ENCODE results near the gene TMEM43.

The TMEM43 gene

DNA sequence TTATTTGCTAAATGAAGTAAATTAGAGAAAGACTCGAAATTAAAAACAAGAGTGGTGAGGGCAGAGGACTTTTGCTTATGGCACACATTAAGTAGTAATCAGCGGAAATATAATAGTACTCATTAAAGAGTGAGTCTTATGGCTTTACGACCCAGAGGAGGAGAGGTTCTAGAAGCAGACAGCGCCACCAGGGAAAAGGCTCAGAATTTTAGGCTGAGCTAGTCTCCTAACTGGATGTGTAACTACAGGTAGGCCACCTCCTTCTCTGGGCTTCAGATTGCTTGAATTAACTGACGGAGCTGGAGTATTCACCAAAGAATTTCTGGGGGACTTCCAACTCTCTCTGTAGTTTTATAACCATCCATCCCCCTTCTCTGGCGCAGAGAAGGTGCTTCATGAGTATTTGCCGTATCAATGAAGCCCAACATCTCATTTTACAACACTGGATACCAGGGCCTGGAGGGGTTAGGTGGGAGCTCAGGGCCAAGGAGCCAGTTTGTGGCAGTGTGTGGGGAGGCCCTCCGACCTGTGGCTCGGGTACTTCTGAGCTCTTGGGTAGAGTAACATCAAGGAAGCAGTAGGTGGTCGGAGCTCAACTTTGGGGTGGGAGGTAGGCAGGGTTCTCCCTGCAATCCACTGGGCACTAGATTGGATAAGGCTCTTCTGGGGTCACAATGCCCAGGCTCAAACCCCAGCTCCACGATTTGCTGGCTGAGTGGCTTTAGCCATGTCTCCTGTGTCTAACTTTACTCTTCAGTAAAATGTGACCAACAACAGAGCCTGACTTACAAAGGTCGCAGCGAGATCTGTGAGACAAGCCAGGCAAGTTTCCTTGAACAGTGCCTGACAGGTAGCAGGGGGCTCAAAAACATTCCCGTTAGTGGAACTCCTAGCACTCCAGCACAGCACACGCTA is 1.3 kb upstream of the TMEM43 start:
- DNase-seq = no peak

DNA sequence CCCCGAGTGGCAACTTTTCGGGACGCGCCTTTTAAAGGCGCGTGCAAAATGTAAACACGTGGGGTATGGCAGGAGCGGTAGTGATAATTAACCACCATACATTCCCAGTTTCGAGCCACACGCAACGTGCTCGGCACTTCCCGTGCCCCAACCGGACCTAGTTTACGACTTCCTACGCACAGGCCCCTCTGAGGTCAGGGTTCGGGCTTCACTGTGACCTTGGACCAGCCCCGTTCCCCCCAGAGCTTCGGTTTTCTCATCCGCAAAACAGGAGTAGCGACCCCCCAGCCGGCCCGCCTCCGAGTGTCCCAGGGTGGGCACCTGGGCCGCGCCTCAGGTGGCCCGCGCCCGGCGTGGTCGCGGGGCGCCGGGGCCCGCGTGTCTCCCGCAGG is 633 bp upstream of the TMEM43 start:
- DNase-seq = peak; percentile 75

GRCh38 chr3:14125193-14126016 is 553 bp downstream of the TMEM43 start:
- DNase-seq = peak; percentile 76

DNA sequence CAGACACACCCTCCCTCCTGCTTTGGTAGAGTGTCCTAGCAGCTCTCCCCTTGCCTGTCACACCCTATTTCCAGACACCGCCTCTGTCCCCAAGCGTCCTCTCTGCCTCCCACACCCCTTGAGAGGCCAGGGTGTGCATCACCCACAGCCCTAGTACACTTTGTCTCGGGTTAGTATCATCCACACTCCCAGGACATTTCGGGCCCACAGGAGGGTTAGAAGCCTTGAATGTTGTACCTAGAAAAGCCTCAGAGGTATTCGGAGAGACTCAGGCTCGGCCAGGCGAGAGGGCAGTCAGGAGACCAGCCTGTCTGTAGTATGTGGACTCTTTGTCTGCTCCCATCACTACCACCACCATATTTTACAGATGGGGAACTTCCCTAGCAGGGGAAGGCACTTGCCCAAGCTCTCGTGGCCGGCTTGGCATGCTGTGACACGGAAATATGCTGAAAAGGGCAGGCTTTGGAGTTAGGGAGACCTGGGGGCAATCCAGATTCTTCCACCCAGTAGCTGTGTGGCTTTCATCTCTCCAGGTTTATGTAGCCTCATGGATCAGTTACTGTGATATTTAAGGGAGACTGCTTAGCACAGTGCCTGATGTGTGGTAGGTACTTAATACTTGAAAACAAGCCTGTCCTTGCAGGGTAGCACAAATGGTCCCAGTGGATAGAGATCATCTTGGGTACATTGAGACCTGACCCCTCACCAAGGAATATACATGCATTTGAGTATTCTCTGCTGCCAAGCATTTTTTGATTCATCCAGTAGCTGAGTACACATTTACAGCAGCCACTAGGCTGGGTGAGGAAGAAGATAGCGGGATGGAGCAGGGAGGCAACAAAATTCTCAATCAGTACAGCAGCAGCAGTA is 1.4 kb downstream of the TMEM43 start:
- no peak for DNase-seq

GRCh38 chr3:14126887-14127505 is 2.1 kb downstream of the TMEM43 start:
- no peak for DNase-seq

- no peak for DNase-seq
Observed at GRCh38 chr3:14127516-14128161, 2.8 kb downstream of the TMEM43 start.

DNA sequence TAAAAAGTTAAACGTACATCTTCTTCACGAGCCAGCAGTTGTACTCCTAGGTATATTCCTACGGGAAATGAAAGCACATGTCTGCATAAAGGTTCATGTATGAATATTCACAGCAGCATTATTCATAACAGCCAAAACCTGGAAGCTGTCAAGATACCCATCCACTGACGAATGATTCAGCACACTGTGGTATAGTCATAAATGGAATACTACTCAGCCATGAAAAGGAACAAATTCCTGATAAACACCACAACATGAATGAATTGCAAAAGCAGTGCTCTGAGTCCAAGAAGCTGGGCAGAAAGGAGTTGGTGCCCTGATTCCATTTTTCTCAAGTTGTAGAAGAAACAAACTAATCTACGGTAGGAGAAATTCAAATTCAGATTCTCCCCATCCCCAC is 3.9 kb downstream of the TMEM43 start:
- no peak for DNase-seq

GRCh38 chr3:14129296-14129695 is 4.4 kb downstream of the TMEM43 start:
- no peak for DNase-seq

GRCh38 chr3:14130230-14130629 is 5.4 kb downstream of the TMEM43 start:
- DNase-seq = no peak

GRCh38 chr3:14130707-14131106 is 5.9 kb downstream of the TMEM43 start:
- no peak for DNase-seq

- DNase-seq = no peak
Observed at GRCh38 chr3:14131134-14131533, 6.3 kb downstream of the TMEM43 start.

- DNase-seq = no peak
Observed at GRCh38 chr3:14132120-14132519, 7.3 kb downstream of the TMEM43 start.

GRCh38 chr3:14132689-14133088 is 7.8 kb downstream of the TMEM43 start:
- DNase-seq = no peak

DNA sequence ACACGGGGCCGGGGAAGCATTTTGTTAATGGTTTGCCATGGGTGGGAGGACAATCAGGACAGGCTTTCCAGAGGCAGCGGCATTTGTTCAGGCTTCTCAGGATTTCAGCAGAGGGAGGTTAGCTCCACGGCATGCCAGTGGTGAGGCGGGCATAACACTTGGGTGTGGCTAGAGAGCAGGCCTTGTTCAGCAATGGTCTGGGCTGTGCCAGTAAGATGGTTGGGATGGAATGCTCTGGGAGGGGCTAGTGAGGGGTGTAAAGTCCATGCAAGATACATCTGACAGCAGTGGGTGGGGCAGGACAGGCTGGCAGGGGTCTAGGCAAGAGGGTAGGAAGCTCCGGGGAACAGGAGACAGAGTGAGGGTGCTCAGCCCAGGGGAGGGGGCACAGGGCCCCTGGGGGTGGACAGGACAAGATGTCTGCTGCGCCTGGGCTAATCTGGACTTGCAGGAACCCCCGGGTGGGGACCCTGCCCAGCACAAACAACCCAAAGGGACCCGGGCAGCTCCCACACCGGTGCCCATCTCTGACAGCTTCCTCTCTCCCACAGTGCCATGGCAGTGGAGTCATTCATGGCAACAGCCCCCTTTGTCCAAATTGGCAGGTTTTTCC is 8.4 kb downstream of the TMEM43 start:
- DNase-seq = no peak

DNA sequence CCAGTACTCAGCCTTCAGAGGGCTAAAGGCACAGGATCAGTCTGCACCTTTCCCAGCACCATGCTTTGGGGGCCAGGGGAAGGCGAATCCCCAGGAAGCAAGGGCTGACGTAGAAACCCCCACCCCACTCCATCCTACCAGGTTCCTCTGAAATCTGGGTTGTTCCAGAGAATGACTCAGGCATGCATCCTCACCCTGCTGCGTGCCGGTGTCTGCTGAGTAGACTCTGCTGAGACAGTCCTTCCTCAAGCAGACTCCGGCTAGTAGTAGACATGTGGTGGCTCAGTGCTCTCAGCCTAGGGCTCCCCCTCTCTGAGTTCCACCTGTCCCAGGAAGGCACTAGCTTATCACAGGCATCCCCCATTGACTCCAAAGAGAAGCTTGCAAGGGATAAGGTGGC is 9.0 kb downstream of the TMEM43 start:
- no peak for DNase-seq

DNA sequence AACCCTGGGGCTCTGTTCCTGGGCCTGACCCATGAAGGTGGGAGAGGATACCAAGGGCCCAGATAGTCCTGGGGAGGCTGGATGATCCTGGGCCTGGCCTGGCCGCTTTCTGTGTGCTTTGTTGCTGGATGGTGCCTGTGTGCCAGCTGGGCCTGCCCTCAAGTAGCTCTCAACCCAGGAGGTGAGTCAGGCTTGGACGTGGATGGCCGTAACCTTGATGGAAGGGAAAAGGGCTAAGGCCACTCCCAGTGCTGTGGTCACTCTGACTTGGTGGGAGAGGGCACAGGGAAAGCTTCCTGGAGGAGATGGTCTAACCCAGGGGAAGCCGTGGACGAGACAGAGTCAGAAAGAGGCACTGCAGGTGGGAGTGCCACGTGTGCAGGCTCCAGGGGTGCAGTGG is 9.4 kb downstream of the TMEM43 start:
- no peak for DNase-seq

GRCh38 chr3:14135581-14135980 is 10.7 kb downstream of the TMEM43 start:
- no peak for DNase-seq

GRCh38 chr3:14137004-14137403 is 12.2 kb downstream of the TMEM43 start:
- DNase-seq = no peak

GRCh38 chr3:14137445-14137844 is 12.6 kb downstream of the TMEM43 start:
- DNase-seq = no peak

DNA sequence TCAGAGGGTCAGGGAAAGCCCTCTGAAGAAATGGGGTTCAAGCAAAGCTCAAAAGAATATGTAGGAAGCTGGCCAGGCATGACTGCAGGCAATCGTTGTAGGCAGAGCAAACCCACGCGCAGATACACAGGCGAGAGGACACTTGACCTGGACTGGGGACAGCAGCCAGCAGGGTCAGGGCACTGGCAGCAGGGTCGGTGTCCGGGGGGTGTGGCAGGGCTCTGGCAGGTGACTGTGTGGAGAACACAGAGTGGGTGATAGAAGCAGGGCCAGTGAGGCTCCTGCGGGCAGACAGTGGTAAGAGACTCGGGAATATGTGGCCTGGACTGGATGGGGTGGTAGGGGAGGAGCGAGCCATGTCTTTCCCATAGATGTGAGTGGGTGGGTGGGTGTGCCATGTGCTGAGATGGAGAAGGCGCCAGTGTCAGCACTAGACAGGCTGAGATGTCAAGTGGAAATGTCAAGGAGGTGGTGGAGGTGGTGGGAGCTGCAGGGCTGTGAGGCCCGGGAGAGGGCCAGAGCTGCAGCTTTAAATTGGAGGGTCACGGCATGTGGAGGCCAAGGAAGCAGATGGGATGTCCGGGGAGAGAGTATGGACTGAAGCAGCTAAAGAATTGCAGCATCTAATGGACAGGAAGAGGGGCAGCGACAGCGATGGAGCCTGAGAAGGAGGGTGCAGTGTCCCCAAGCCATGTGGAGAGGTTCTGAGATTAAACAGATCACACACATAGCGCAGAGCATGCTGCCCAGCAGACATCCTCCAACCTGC is 13.4 kb downstream of the TMEM43 start:
- DNase-seq = no peak

Measured in CD4-positive, alpha-beta T cell treated with Interleukin-17A for 4 hours (primary cell).